ENCODE data around the gene FLNB. TPM values are rescaled to one million over a fixed set of nuclear protein-coding genes. Genes with fewer than 3 reads are reported as not detected.

FLNB gene
- total and polyA plus RNA-seq, 2 of the 8 experiments (the other 6 are each of a cell fraction or from before 2014, with no cell fraction given), result 72.3 to 118 TPM

DNA sequence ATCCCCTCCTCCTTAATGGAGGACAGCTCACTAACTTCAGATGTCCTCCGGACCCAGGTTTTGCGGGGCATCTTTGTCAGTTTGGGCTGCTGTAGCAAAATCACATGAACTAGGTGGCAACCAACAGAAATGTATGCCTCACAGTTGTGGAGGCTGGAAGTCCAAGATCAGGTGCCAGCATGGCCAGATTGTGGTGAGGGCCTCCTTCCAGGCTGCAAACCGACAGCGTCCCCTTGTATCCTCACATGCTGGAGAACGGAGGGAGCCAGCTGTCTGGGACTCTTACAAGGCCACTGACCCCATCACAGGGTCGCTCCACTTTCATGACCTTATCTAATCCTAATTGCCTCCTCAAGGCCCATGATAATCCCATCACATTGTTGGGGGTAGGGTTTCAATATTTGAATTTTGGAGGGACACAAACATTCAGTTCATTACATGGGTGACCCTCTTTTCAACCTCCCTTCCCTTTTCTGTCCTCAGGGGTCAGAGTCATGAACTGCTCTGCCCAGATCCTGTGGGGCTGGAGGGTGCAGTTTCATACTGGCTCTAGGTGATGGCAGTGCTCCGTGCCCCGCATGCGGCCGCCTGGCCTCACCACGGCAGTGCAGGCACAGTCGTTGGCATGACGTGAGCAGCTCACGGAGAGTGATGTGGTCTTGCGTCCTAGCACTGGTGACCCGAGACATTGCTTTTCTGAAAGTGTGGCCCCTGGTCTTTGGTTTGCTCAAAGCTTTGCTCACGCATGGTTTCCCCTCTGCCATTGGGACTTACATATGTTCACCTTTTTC lies 144.2 kb downstream of the FLNB start (continued):
- TF ChIP-seq NANOG (IDR thresholded peaks at IDR 0.05; ENCODE audit: insufficient read depth, low read depth, low read length, poor library complexity, severe bottlenecking) (no peak), KDM5A (IDR thresholded peaks at IDR 0.05; ENCODE audit: low read length) (no peak), ZNF274 (IDR thresholded peaks at IDR 0.05; ENCODE audit: borderline replicate concordance, extremely low read depth, low read length) (no peak), USF2 (IDR thresholded peaks at IDR 0.05; ENCODE audit: low read length) (no peak), KDM1A (IDR thresholded peaks at IDR 0.05; ENCODE audit: borderline replicate concordance, low read length) (no peak)
